ENCODE results near the gene TTC1.

The TTC1 gene

GRCh38 chr5:160020266-160020770 is 11.4 kb downstream of the TTC1 start:
- H2AFZ ChIP-seq (ENCODE audit: low read length): no peak overlapping the region
- H4K91ac ChIP-seq (ENCODE audit: low read depth, low read length, poor library complexity): no peak overlapping the region
- H3K36me3 ChIP-seq (replicated peaks in 1 of 2; ENCODE audit: control insufficient read depth in 2 of 2, insufficient read depth in 2 of 2, low read length in 2 of 2): peaks cover 10 to 61% of the 10 kb centered on the region in 2 donors
- DNase-seq (ENCODE audit: low spot score): no peak
- H3K4me2 ChIP-seq (ENCODE audit: insufficient read depth, low read length, poor library complexity, severe bottlenecking): no peak overlapping the region
- H3K4ac ChIP-seq (ENCODE audit: low read length): no peak overlapping the region
- H2BK15ac ChIP-seq (ENCODE audit: low read length): no peak overlapping the region
- no peak overlapping the region for H3K9ac ChIP-seq (ENCODE audit: low read depth, low read length, poor library complexity)
- no peak overlapping the region for H4K8ac ChIP-seq (ENCODE audit: low read depth, low read length)
- peaks cover 2% of the 10 kb centered on the region for H3K79me1 ChIP-seq (ENCODE audit: low read depth, low read length)
- no peak overlapping the region for H3K18ac ChIP-seq (ENCODE audit: low read length)
- no peak overlapping the region for H3K27ac ChIP-seq (replicated peaks; ENCODE audit: low read length)
- H2AK5ac ChIP-seq (ENCODE audit: low read depth, low read length): no peak overlapping the region
- no CpG with 5 or more reads among the region's 7 CpGs for WGBS, 2 donors (ENCODE audit: extremely low coverage in 2 of 2, insufficient read length in 2 of 2, insufficient replicate concordance in 1 of 2)
- H3K4me3 ChIP-seq (ENCODE audit: low read length in 2 of 2): no peak overlapping the region
- no peak overlapping the region for H2BK120ac ChIP-seq (ENCODE audit: low read depth, low read length)
- no peak overlapping the region for H2BK5ac ChIP-seq (ENCODE audit: low read length)
- no peak overlapping the region for H3K23ac ChIP-seq (ENCODE audit: low read depth, low read length, poor library complexity)
- H3K27me3 ChIP-seq (ENCODE audit: control insufficient read depth in 3 of 3, insufficient read depth in 3 of 3, low read depth in 1 of 3, low read length in 3 of 3): no peaks in the 10 kb centered on the region
- no peak overlapping the region for H2BK12ac ChIP-seq (ENCODE audit: low read length)
- H3K14ac ChIP-seq (ENCODE audit: low read length): no peak overlapping the region
- no peaks in the 10 kb centered on the region for H3K4me1 ChIP-seq (ENCODE audit: control insufficient read depth in 2 of 2, insufficient read depth in 1 of 2, low read depth in 1 of 2, low read length in 2 of 2)
- H3K9me3 ChIP-seq (replicated peaks in 1 of 2; ENCODE audit: control insufficient read depth in 2 of 2, insufficient read depth in 1 of 2, low read depth in 1 of 2, low read length in 2 of 2): no peaks in the 10 kb centered on the region

GRCh38 chr5:160020964-160021363 is 12.0 kb downstream of the TTC1 start:
- H2AK5ac ChIP-seq (ENCODE audit: low read depth, low read length): no peak overlapping the region
- H2BK120ac ChIP-seq (ENCODE audit: low read depth, low read length): no peak overlapping the region
- no peak overlapping the region for H3K27ac ChIP-seq (replicated peaks; ENCODE audit: low read length)
- H3K14ac ChIP-seq (ENCODE audit: low read length): no peak overlapping the region
- H3K4me3 ChIP-seq (ENCODE audit: low read length in 2 of 2): no peak overlapping the region
- no peak overlapping the region for H2BK5ac ChIP-seq (ENCODE audit: low read length)
- H3K18ac ChIP-seq (ENCODE audit: low read length): no peak overlapping the region
- H2BK15ac ChIP-seq (ENCODE audit: low read length): no peak overlapping the region
- H2AFZ ChIP-seq (ENCODE audit: low read length): no peak overlapping the region
- H3K4me2 ChIP-seq (ENCODE audit: insufficient read depth, low read length, poor library complexity, severe bottlenecking): no peak overlapping the region
- H3K36me3 ChIP-seq (replicated peaks in 1 of 2; ENCODE audit: control insufficient read depth in 2 of 2, insufficient read depth in 2 of 2, low read length in 2 of 2): peaks cover 7 to 61% of the 10 kb centered on the region in 2 donors
- no peak for DNase-seq (ENCODE audit: low spot score)
- no peak overlapping the region for H2BK12ac ChIP-seq (ENCODE audit: low read length)
- no peak overlapping the region for H3K9ac ChIP-seq (ENCODE audit: low read depth, low read length, poor library complexity)
- WGBS, 2 donors (ENCODE audit: extremely low coverage in 2 of 2, insufficient read length in 2 of 2, insufficient replicate concordance in 1 of 2): no CpG with 5 or more reads among the region's 4 CpGs
- no peak overlapping the region for H3K4ac ChIP-seq (ENCODE audit: low read length)
- no peaks in the 10 kb centered on the region for H3K9me3 ChIP-seq (replicated peaks in 1 of 2; ENCODE audit: control insufficient read depth in 2 of 2, insufficient read depth in 1 of 2, low read depth in 1 of 2, low read length in 2 of 2)
- H4K91ac ChIP-seq (ENCODE audit: low read depth, low read length, poor library complexity): no peak overlapping the region
- H3K23ac ChIP-seq (ENCODE audit: low read depth, low read length, poor library complexity): no peak overlapping the region
- H3K27me3 ChIP-seq (ENCODE audit: control insufficient read depth in 3 of 3, insufficient read depth in 3 of 3, low read depth in 1 of 3, low read length in 3 of 3): no peaks in the 10 kb centered on the region
- H3K79me1 ChIP-seq (ENCODE audit: low read depth, low read length): no peaks in the 10 kb centered on the region
- H3K4me1 ChIP-seq (ENCODE audit: control insufficient read depth in 2 of 2, insufficient read depth in 1 of 2, low read depth in 1 of 2, low read length in 2 of 2): no peaks in the 10 kb centered on the region
- H4K8ac ChIP-seq (ENCODE audit: low read depth, low read length): no peak overlapping the region

GRCh38 chr5:160021831-160022446 is 13.0 kb downstream of the TTC1 start:
- H3K9me3 ChIP-seq (replicated peaks in 1 of 2; ENCODE audit: control insufficient read depth in 2 of 2, insufficient read depth in 1 of 2, low read depth in 1 of 2, low read length in 2 of 2): no peaks in the 10 kb centered on the region
- H3K27ac ChIP-seq (replicated peaks; ENCODE audit: low read length): no peak overlapping the region
- no peak overlapping the region for H2BK12ac ChIP-seq (ENCODE audit: low read length)
- H2BK15ac ChIP-seq (ENCODE audit: low read length): no peak overlapping the region
- no peak overlapping the region for H3K14ac ChIP-seq (ENCODE audit: low read length)
- no peak overlapping the region for H3K23ac ChIP-seq (ENCODE audit: low read depth, low read length, poor library complexity)
- H3K4me3 ChIP-seq (ENCODE audit: low read length in 2 of 2): no peak overlapping the region
- no peak overlapping the region for H2AK5ac ChIP-seq (ENCODE audit: low read depth, low read length)
- H3K9ac ChIP-seq (ENCODE audit: low read depth, low read length, poor library complexity): no peak overlapping the region
- H3K4ac ChIP-seq (ENCODE audit: low read length): no peak overlapping the region
- H2AFZ ChIP-seq (ENCODE audit: low read length): no peak overlapping the region
- no peak overlapping the region for H2BK120ac ChIP-seq (ENCODE audit: low read depth, low read length)
- no peak overlapping the region for H3K18ac ChIP-seq (ENCODE audit: low read length)
- H3K27me3 ChIP-seq (ENCODE audit: control insufficient read depth in 3 of 3, insufficient read depth in 3 of 3, low read depth in 1 of 3, low read length in 3 of 3): no peaks in the 10 kb centered on the region
- no peak overlapping the region for H2BK5ac ChIP-seq (ENCODE audit: low read length)
- no CpG with 5 or more reads among the region's 3 CpGs for whole genome bisulfite sequencing, 2 donors (ENCODE audit: extremely low coverage in 2 of 2, insufficient read length in 2 of 2, insufficient replicate concordance in 1 of 2)
- no peaks in the 10 kb centered on the region for H3K4me1 ChIP-seq (ENCODE audit: control insufficient read depth in 2 of 2, insufficient read depth in 1 of 2, low read depth in 1 of 2, low read length in 2 of 2)
- peaks cover 7 to 61% of the 10 kb centered on the region in 2 donors for H3K36me3 ChIP-seq (replicated peaks in 1 of 2; ENCODE audit: control insufficient read depth in 2 of 2, insufficient read depth in 2 of 2, low read length in 2 of 2)
- H4K8ac ChIP-seq (ENCODE audit: low read depth, low read length): no peak overlapping the region
- no peak overlapping the region for H4K91ac ChIP-seq (ENCODE audit: low read depth, low read length, poor library complexity)
- DNase-seq (ENCODE audit: low spot score): peak; percentile 56
- no peak overlapping the region for H3K4me2 ChIP-seq (ENCODE audit: insufficient read depth, low read length, poor library complexity, severe bottlenecking)
- no peaks in the 10 kb centered on the region for H3K79me1 ChIP-seq (ENCODE audit: low read depth, low read length)

GRCh38 chr5:160023007-160023907 is 14.3 kb downstream of the TTC1 start:
- H3K23ac ChIP-seq (ENCODE audit: low read depth, low read length, poor library complexity): no peak overlapping the region
- no peak overlapping the region for H2BK15ac ChIP-seq (ENCODE audit: low read length)
- H3K27me3 ChIP-seq (ENCODE audit: control insufficient read depth in 3 of 3, insufficient read depth in 3 of 3, low read depth in 1 of 3, low read length in 3 of 3): no peaks in the 10 kb centered on the region
- H4K8ac ChIP-seq (ENCODE audit: low read depth, low read length): no peak overlapping the region
- H2AK5ac ChIP-seq (ENCODE audit: low read depth, low read length): no peak overlapping the region
- no peak overlapping the region for H3K4ac ChIP-seq (ENCODE audit: low read length)
- DNase-seq (ENCODE audit: low spot score): no peak
- no peak overlapping the region for H4K91ac ChIP-seq (ENCODE audit: low read depth, low read length, poor library complexity)
- H3K18ac ChIP-seq (ENCODE audit: low read length): no peak overlapping the region
- no CpG with 5 or more reads among the region's 11 CpGs for WGBS, 2 donors (ENCODE audit: extremely low coverage in 2 of 2, insufficient read length in 2 of 2, insufficient replicate concordance in 1 of 2)
- no peak overlapping the region for H3K9ac ChIP-seq (ENCODE audit: low read depth, low read length, poor library complexity)
- no peak overlapping the region for H3K27ac ChIP-seq (replicated peaks; ENCODE audit: low read length)
- H3K79me1 ChIP-seq (ENCODE audit: low read depth, low read length): no peaks in the 10 kb centered on the region
- H2BK5ac ChIP-seq (ENCODE audit: low read length): no peak overlapping the region
- no peaks in the 10 kb centered on the region for H3K4me1 ChIP-seq (ENCODE audit: control insufficient read depth in 2 of 2, insufficient read depth in 1 of 2, low read depth in 1 of 2, low read length in 2 of 2)
- no peaks in the 10 kb centered on the region for H3K9me3 ChIP-seq (replicated peaks in 1 of 2; ENCODE audit: control insufficient read depth in 2 of 2, insufficient read depth in 1 of 2, low read depth in 1 of 2, low read length in 2 of 2)
- H2BK12ac ChIP-seq (ENCODE audit: low read length): no peak overlapping the region
- no peak overlapping the region for H2BK120ac ChIP-seq (ENCODE audit: low read depth, low read length)
- H2AFZ ChIP-seq (ENCODE audit: low read length): no peak overlapping the region
- no peak overlapping the region for H3K14ac ChIP-seq (ENCODE audit: low read length)
- no peak overlapping the region for H3K4me2 ChIP-seq (ENCODE audit: insufficient read depth, low read length, poor library complexity, severe bottlenecking)
- H3K36me3 ChIP-seq (replicated peaks in 1 of 2; ENCODE audit: control insufficient read depth in 2 of 2, insufficient read depth in 2 of 2, low read length in 2 of 2): peaks cover 7 to 58% of the 10 kb centered on the region in 2 donors
- H3K4me3 ChIP-seq (ENCODE audit: low read length in 2 of 2): no peak overlapping the region

Data from neuronal stem cell (in vitro differentiated cells).